Measurements from ENCODE around the gene FAM161B.
"Not testable (repeated sequence)": the region's sequence is repeated elsewhere in the genome, so short reads cannot be mapped to it uniquely, and the experiment has no call there.

GRCh38 chr14:73994926-73995325 is 45.0 kb upstream of the FAM161B start:
- TF ChIP-seq, protein P1, sequence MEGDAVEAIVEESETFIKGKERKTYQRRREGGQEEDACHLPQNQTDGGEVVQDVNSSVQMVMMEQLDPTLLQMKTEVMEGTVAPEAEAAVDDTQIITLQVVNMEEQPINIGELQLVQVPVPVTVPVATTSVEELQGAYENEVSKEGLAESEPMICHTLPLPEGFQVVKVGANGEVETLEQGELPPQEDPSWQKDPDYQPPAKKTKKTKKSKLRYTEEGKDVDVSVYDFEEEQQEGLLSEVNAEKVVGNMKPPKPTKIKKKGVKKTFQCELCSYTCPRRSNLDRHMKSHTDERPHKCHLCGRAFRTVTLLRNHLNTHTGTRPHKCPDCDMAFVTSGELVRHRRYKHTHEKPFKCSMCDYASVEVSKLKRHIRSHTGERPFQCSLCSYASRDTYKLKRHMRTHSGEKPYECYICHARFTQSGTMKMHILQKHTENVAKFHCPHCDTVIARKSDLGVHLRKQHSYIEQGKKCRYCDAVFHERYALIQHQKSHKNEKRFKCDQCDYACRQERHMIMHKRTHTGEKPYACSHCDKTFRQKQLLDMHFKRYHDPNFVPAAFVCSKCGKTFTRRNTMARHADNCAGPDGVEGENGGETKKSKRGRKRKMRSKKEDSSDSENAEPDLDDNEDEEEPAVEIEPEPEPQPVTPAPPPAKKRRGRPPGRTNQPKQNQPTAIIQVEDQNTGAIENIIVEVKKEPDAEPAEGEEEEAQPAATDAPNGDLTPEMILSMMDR (IDR thresholded peaks at IDR 0.05): not testable (repeated sequence)
- not testable (repeated sequence) for TF ChIP-seq POLR2A, POLR2AphosphoS5 (IDR thresholded peaks at IDR 0.05)
